Measurements from ENCODE around the gene CA7.

CA7 gene

DNA sequence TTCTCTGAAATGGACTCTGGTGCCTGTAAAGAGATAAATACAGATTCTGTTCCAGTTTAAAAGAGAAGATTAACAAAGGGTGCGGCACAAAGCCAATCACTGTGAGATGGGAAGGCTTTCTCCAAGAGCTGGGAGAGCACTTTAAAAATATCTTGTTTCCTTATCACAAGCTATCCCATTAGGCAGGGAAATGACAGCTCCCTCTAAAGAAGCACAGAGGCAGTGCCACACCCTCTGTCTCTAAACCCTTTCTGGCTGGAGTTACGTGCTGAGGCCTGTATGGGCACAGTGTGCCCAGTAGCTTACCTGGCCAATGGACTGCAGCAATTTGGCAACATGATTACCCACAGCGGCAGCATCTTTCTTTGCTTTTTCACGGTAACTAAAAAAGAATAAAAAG is 33.8 kb upstream of the CA7 start:
- no peak overlapping the region for H3K4me3 ChIP-seq (replicated peaks; ENCODE audit: low read depth, low read length)
- TF ChIP-seq, protein P1, sequence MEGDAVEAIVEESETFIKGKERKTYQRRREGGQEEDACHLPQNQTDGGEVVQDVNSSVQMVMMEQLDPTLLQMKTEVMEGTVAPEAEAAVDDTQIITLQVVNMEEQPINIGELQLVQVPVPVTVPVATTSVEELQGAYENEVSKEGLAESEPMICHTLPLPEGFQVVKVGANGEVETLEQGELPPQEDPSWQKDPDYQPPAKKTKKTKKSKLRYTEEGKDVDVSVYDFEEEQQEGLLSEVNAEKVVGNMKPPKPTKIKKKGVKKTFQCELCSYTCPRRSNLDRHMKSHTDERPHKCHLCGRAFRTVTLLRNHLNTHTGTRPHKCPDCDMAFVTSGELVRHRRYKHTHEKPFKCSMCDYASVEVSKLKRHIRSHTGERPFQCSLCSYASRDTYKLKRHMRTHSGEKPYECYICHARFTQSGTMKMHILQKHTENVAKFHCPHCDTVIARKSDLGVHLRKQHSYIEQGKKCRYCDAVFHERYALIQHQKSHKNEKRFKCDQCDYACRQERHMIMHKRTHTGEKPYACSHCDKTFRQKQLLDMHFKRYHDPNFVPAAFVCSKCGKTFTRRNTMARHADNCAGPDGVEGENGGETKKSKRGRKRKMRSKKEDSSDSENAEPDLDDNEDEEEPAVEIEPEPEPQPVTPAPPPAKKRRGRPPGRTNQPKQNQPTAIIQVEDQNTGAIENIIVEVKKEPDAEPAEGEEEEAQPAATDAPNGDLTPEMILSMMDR (IDR thresholded peaks at IDR 0.05; ENCODE audit: low read depth, low read length, missing control alignments) = no peak
- no peak for DNase-seq (ENCODE audit: extremely low read depth, low read depth)

DNA sequence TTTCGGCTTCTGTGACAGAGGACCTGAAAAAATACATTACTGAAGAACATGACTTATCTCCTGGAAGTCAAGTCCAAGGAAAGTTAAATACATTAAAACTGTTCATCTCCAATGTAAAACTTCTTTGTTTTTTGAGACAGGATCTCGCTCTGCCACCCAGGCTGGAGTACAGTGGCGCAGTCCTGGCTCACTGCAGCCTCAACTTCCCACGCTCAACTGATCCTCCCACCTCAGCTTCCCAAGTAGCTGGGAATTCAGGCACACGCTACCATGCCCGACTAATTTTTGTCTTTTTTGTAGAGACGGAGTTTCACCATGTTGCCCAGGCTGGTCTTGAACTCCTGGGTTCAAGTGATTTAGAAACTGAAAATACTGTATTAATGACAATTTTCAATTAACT is 33.2 kb upstream of the CA7 start:
- TF ChIP-seq, protein P1 (IDR thresholded peaks at IDR 0.05; ENCODE audit: low read depth, low read length, missing control alignments) = no peak
- DNase-seq (ENCODE audit: extremely low read depth, low read depth) = no peak
- no peak overlapping the region for H3K4me3 ChIP-seq (replicated peaks; ENCODE audit: low read depth, low read length)

DNA sequence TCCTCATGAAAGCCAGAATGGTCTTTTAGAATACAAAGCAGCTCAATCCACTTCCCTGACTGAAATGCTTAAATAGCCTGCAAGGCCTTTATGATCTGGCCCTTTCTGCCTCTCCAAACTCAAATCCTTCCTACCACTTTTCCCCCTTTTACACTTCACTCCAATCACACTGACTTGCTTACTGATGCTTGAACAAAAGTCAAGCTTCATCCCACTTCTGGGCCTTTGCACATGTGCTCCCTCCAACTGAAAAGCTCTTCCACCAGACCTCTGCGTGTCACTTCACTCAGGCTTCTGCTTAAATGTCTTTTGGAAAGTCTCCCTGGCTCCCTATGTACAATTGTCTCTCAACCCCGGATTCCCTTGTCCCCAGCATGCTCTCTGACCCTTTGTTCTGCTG is 29.5 kb upstream of the CA7 start:
- no peak for DNase-seq (ENCODE audit: extremely low read depth, low read depth)
- H3K4me3 ChIP-seq (replicated peaks; ENCODE audit: low read depth, low read length) = no peak overlapping the region
- TF ChIP-seq, protein P1 (IDR thresholded peaks at IDR 0.05; ENCODE audit: low read depth, low read length, missing control alignments) = no peak

DNA sequence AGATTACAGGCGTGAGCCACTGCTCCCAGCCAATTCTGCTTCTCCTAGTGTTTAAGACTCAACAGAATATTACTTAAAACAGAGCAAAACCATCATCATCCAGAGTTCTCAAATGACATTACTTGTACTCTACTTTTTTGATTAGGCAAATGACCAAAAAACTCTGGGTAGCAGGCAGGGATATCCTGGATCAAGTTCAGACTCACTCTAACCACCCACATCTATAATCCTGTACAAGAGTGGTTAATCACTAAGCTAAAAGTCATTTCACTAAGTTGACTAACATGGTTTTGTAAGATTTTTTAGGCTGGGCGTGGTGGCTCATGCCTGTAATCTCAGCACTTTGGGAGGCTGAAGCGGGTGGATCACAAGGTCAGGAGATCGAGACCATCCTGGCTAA is 20.2 kb upstream of the CA7 start:
- no peak overlapping the region for H3K4me3 ChIP-seq (replicated peaks; ENCODE audit: low read depth, low read length)
- DNase-seq (ENCODE audit: extremely low read depth, low read depth) = no peak
- TF ChIP-seq, protein P1 (IDR thresholded peaks at IDR 0.05; ENCODE audit: low read depth, low read length, missing control alignments) = no peak

DNA sequence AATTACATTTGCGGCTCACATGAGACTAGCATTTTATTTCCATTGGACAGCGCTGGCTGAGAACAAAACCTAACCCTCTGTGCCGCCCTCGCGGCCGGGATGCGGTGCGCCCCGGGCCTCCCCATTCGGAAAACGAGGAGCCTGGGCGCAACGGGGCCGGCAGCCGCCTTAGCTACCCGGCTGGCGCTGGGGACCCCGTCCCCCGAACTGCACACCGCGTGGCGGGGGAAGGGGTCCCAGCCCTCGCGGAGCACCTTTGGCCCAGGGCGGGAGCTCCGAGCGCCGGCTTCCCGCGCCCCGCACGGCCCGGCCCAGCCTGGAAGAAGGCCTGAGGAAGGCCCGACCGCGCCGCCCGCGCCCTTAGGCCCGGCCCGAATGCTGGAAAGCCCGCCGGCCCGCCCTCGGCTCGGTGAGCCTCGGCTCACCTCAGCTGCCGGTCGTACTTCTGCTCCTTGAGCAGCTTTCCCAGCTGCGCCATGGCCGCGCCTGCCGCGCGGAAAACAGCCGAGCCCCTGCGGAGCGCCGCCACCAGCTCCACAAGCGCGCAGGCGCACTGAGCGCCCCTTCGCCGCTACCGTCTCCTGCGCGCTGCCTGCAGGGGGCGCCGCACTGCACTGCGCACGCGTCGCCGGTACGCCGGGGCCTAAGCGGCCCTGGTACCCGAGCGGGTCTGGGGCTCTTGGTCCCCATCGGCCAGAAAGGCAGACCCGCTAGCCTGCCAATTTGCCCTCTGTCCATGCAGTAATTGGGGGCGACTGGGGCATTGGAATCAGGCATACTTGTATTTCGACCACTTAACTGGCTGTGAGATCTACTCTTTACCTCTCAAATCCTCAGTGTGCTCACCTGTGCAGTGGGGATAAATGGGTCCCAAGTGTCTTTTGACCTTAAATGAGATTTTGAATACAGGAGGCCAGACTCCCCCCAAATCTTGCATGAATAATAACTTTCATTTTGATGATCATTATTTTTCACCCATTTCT is 13.5 kb upstream of the CA7 start, which contains the start of gene NAE1:
Gene NAE1, minus strand, starts transcription at position 555 of the 983 bp plus-strand sequence. Its CDS starts 77 bp downstream, at position 478.
- peak; percentile 52 for DNase-seq (ENCODE audit: extremely low read depth, low read depth)
- TF ChIP-seq, protein P1 (IDR thresholded peaks at IDR 0.05; ENCODE audit: low read depth, low read length, missing control alignments) = peak; percentile 98
- H3K4me3 ChIP-seq (replicated peaks; ENCODE audit: low read depth, low read length) = peak within 1 kb of the TSS; percentile 80

DNA sequence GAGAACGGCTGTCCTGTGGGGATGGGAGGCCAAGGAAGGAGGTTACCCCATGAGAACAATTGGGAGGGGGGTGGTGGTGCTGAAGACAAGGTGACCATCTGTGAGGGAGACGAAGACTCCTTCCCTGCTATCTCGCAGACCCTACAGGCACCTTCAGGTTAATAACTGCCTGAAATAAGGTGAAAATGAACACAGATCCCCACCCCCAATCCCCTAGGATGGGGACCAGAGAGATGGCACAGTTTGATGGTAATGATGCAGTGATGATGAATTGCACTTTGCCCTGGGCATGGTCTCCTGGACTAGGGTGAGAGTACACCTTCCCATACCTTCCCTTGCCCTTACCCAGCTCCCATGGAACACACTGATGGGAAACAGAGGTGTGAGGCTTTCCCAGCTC is 12.0 kb upstream of the CA7 start:
- H3K4me3 ChIP-seq (replicated peaks; ENCODE audit: low read depth, low read length) = no peak overlapping the region
- TF ChIP-seq, protein P1 (IDR thresholded peaks at IDR 0.05; ENCODE audit: low read depth, low read length, missing control alignments) = no peak
- no peak for DNase-seq (ENCODE audit: extremely low read depth, low read depth)
